Gastroesophageal sphincter (tissue), 3 donors: ENCODE data around the gene MYO1H.

Experiments used
- CTCF ChIP-seq, 4 experiments: fragments of 200-600 bp in 2 of 4; fragments of 450-650 bp in 2 of 4; sonication (generic) in 1 of 4; IDR thresholded peaks; one replicate each; pipeline ENCODE4 v1.5.1; 2017 to 2019; ENCODE audit warnings: antibody characterized with exemption in 4 of 4, mild to moderate bottlenecking in 2 of 4, moderate library complexity in 2 of 4
- POLR2A ChIP-seq, 2 donors: fragments of 450-650 bp; IDR thresholded peaks; one replicate each; pipeline ENCODE4 v1.6.1; 2017; ENCODE audit warnings: antibody characterized with exemption in 2 of 2, mild to moderate bottlenecking in 2 of 2, moderate library complexity in 1 of 2

- TF ChIP-seq CTCF (IDR thresholded peaks at IDR 0.05) = no peak
- TF ChIP-seq POLR2A (IDR thresholded peaks at IDR 0.05) = no peak
Measured at GRCh38 chr12:109473006-109473405, 125.3 kb downstream of the MYO1H start.
